ENCODE measurements around the gene IPO4.

- TF ChIP-seq CTCF (IDR thresholded peaks at IDR 0.05), result no peak
- no peak for TF ChIP-seq POLR2A (IDR thresholded peaks at IDR 0.05)
These were observed 45.7 kb upstream of the IPO4 start for GRCh38 chr14:24234095-24235005.
